ENCODE results near the gene RXYLT1. TPM values are rescaled to one million over a fixed set of nuclear protein-coding genes. Genes with fewer than 3 reads are reported as not detected.

Gene RXYLT1
- total and polyA plus RNA-seq, 4 experiments from 2014 or later = 13.2 to 15.1 (median 14.8) TPM

- CTCF ChIA-PET (ENCODE audit: partially characterized antibody) = interaction anchor here (0.8 to 1.9 kb wide), 8 partner anchors 10 to 970 kb away, joined by 3 to 9 read pairs (median 3); no protein-coding TSS in a partner anchor
- H3K4me1 Mint-ChIP-seq = peaks cover 0 to 6% (median 3%) of the 10 kb centered on the region in 4 donors
- H3K36me3 Mint-ChIP-seq = no peaks in the 10 kb centered on the region
- POLR2A ChIA-PET (ENCODE audit: partially characterized antibody) = no interaction called here
- no peak overlapping the region for H3K4me3 Mint-ChIP-seq
- H3K27me3 ChIP-seq (ENCODE audit: insufficient read depth, low read length) = no peaks in the 10 kb centered on the region
- intact Hi-C loops (cut with micrococcal nuclease) = loop anchor here (1.0 kb wide), 1 partner anchor 430 kb away; no protein-coding TSS in a partner anchor
- H3K9me3 Mint-ChIP-seq = peaks cover 0 to 6% (median 2%) of the 10 kb centered on the region in 8 donors
- no peaks in the 10 kb centered on the region for H3K9me3 ChIP-seq (ENCODE audit: control insufficient read depth in 1 of 2, low read length in 2 of 2)
- H3K36me3 ChIP-seq (ENCODE audit: insufficient read depth, low read length) = no peaks in the 10 kb centered on the region
- peaks cover 9 to 17% of the 10 kb centered on the region in 2 donors for H3K27me3 Mint-ChIP-seq
- no peak overlapping the region for H3K4me3 ChIP-seq (ENCODE audit: low read length in 2 of 2)
- DNase-seq = peak in 1 of 5 donors; percentile 8
- no peaks in the 10 kb centered on the region for H3K4me1 ChIP-seq (ENCODE audit: insufficient read depth, low read length)
- H3K27ac Mint-ChIP-seq = no peak overlapping the region
- no peak overlapping the region for H3K27ac ChIP-seq (ENCODE audit: low read depth, low read length)
These were observed 46.4 kb downstream of the RXYLT1 start for GRCh38 chr12:63826006-63826585.

- DNase-seq = no peak
- intact Hi-C loops (cut with micrococcal nuclease) = no loop called here
- peaks cover 8 to 10% of the 10 kb centered on the region in 2 donors for H3K27me3 Mint-ChIP-seq
- ChIA-PET POLR2A (ENCODE audit: partially characterized antibody) (no interaction called here), CTCF (ENCODE audit: partially characterized antibody) (interaction anchor here (1.0 kb wide), 1 partner anchor 15 kb away, joined by 3 read pairs; no protein-coding TSS in a partner anchor)
- H3K4me1 ChIP-seq (ENCODE audit: insufficient read depth, low read length) = no peaks in the 10 kb centered on the region
- no peaks in the 10 kb centered on the region for H3K9me3 ChIP-seq (ENCODE audit: control insufficient read depth in 1 of 2, low read length in 2 of 2)
- H3K4me3 ChIP-seq (ENCODE audit: low read length in 2 of 2) = no peak overlapping the region
- peaks cover 0 to 6% (median 2%) of the 10 kb centered on the region in 8 donors for H3K9me3 Mint-ChIP-seq
- H3K27me3 ChIP-seq (ENCODE audit: insufficient read depth, low read length) = no peaks in the 10 kb centered on the region
- H3K4me3 Mint-ChIP-seq = no peak overlapping the region
- H3K27ac ChIP-seq (ENCODE audit: low read depth, low read length) = no peak overlapping the region
- H3K36me3 Mint-ChIP-seq = no peaks in the 10 kb centered on the region
- no peaks in the 10 kb centered on the region for H3K36me3 ChIP-seq (ENCODE audit: insufficient read depth, low read length)
- H3K4me1 Mint-ChIP-seq = no peaks in the 10 kb centered on the region
- peak overlapping the region in 2 of 7 donors; percentile 30 to 53 for H3K27ac Mint-ChIP-seq
These were observed 49.2 kb downstream of the RXYLT1 start for GRCh38 chr12:63828867-63829266.

- Mint-ChIP-seq H3K9me3 (no peaks in the 10 kb centered on the region), H3K27me3 (peaks cover 7 to 8% of the 10 kb centered on the region in 2 donors), H3K27ac (no peak overlapping the region), H3K4me1 (no peaks in the 10 kb centered on the region), H3K4me3 (no peak overlapping the region), H3K36me3 (no peaks in the 10 kb centered on the region)
- Histone ChIP-seq H3K9me3 (ENCODE audit: control insufficient read depth in 1 of 2, low read length in 2 of 2) (no peaks in the 10 kb centered on the region), H3K36me3 (ENCODE audit: insufficient read depth, low read length) (no peaks in the 10 kb centered on the region), H3K27ac (ENCODE audit: low read depth, low read length) (no peak overlapping the region), H3K4me1 (ENCODE audit: insufficient read depth, low read length) (no peaks in the 10 kb centered on the region), H3K27me3 (ENCODE audit: insufficient read depth, low read length) (no peaks in the 10 kb centered on the region), H3K4me3 (ENCODE audit: low read length in 2 of 2) (no peak overlapping the region)
- ChIA-PET POLR2A (ENCODE audit: partially characterized antibody) (interaction anchor here (0.6 kb wide), 1 partner anchor 1343 kb away, joined by 3 read pairs; no protein-coding TSS in a partner anchor), CTCF (ENCODE audit: partially characterized antibody) (no interaction called here)
- intact Hi-C loops (cut with micrococcal nuclease) = no loop called here
- no peak for DNase-seq
These were observed 56.3 kb downstream of the RXYLT1 start for GRCh38 chr12:63836046-63836445.

- Histone ChIP-seq H3K9me3 (ENCODE audit: control insufficient read depth in 1 of 2, low read length in 2 of 2) (no peaks in the 10 kb centered on the region), H3K27me3 (ENCODE audit: insufficient read depth, low read length) (no peaks in the 10 kb centered on the region), H3K4me1 (ENCODE audit: insufficient read depth, low read length) (no peaks in the 10 kb centered on the region), H3K36me3 (ENCODE audit: insufficient read depth, low read length) (no peaks in the 10 kb centered on the region), H3K27ac (ENCODE audit: low read depth, low read length) (no peak overlapping the region), H3K4me3 (ENCODE audit: low read length in 2 of 2) (no peak overlapping the region)
- H3K36me3 Mint-ChIP-seq = no peaks in the 10 kb centered on the region
- ChIA-PET POLR2A (ENCODE audit: partially characterized antibody) (no interaction called here), CTCF (ENCODE audit: partially characterized antibody) (interaction anchor here (1.1 to 1.2 kb wide), 2 partner anchors 13 to 413 kb away, joined by 3 read pairs; no protein-coding TSS in a partner anchor)
- intact Hi-C loops (cut with micrococcal nuclease) = no loop called here
- no peak for DNase-seq
- no peaks in the 10 kb centered on the region for H3K9me3 Mint-ChIP-seq
- H3K27ac Mint-ChIP-seq = no peak overlapping the region
- H3K4me3 Mint-ChIP-seq = no peak overlapping the region
- no peaks in the 10 kb centered on the region for H3K4me1 Mint-ChIP-seq
- peaks cover 6% of the 10 kb centered on the region in 2 donors for H3K27me3 Mint-ChIP-seq
These were observed 57.2 kb downstream of the RXYLT1 start for GRCh38 chr12:63836936-63837335.

DNA sequence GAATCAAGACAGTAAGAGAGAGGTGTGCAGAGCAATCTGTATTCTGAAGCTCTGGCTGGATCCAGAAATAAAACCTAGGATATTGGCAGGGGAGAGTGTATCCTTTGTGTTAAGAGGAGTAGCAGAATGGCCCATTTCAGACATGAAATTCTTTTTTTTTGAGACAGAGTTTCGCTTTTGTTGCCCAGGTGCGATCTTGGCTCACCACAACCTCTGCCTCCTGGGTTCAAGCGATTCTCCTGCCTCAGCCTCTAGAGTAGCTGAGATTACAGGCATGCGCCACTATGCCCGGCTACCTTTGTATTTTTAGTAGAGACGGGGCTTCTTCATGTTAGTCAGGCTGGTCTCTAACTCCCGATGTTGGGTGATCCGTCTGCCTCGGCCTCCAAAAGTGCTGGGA is 58.7 kb downstream of the RXYLT1 start:
- Histone ChIP-seq H3K4me3 (ENCODE audit: low read length in 2 of 2) (no peak overlapping the region), H3K27ac (ENCODE audit: low read depth, low read length) (no peak overlapping the region), H3K9me3 (ENCODE audit: control insufficient read depth in 1 of 2, low read length in 2 of 2) (no peaks in the 10 kb centered on the region), H3K4me1 (ENCODE audit: insufficient read depth, low read length) (peaks cover 3% of the 10 kb centered on the region), H3K36me3 (ENCODE audit: insufficient read depth, low read length) (no peaks in the 10 kb centered on the region), H3K27me3 (ENCODE audit: insufficient read depth, low read length) (no peaks in the 10 kb centered on the region)
- peaks cover 6 to 9% of the 10 kb centered on the region in 2 donors for H3K27me3 Mint-ChIP-seq
- H3K4me3 Mint-ChIP-seq = no peak overlapping the region
- CTCF ChIA-PET (ENCODE audit: partially characterized antibody) = interaction anchor here (1.9 kb wide), 1 partner anchor 419 kb away, joined by 12 read pairs; no protein-coding TSS in a partner anchor
- POLR2A ChIA-PET (ENCODE audit: partially characterized antibody) = no interaction called here
- peaks cover 3 to 5% (median 4%) of the 10 kb centered on the region in 4 donors for H3K4me1 Mint-ChIP-seq
- no peak overlapping the region for H3K27ac Mint-ChIP-seq
- no peaks in the 10 kb centered on the region for H3K9me3 Mint-ChIP-seq
- DNase-seq = no peak
- H3K36me3 Mint-ChIP-seq = no peaks in the 10 kb centered on the region
- intact Hi-C loops (cut with micrococcal nuclease) = no loop called here

DNA sequence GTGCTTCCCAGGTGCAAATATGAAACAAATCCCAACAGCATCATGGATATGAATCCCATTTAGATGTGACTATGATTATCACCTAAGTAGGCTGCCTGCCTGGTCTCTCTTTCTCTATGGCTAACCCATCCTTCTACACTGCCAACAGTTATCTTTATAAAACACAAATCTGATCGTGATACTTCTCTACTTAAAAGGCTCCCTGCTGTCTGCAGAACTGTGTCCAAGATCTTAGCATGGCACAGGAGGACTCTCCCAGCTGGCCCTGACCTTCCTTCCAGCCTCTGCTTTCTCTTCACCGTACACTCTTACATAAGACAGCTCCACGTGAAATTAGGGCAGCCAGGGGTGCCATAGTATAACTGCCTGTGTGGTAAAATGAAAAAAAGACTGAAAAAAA is 61.3 kb downstream of the RXYLT1 start:
- H3K36me3 Mint-ChIP-seq = no peaks in the 10 kb centered on the region
- Histone ChIP-seq H3K9me3 (ENCODE audit: control insufficient read depth in 1 of 2, low read length in 2 of 2) (no peaks in the 10 kb centered on the region), H3K36me3 (ENCODE audit: insufficient read depth, low read length) (no peaks in the 10 kb centered on the region), H3K27me3 (ENCODE audit: insufficient read depth, low read length) (no peaks in the 10 kb centered on the region), H3K27ac (ENCODE audit: low read depth, low read length) (no peak overlapping the region), H3K4me1 (ENCODE audit: insufficient read depth, low read length) (peaks cover 15% of the 10 kb centered on the region), H3K4me3 (ENCODE audit: low read length in 2 of 2) (no peak overlapping the region)
- CTCF ChIA-PET (ENCODE audit: partially characterized antibody) = interaction anchor here (0.8 kb wide), 1 partner anchor 415 kb away, joined by 3 read pairs; no protein-coding TSS in a partner anchor
- peak overlapping the region in 1 of 7 donors; percentile 74 for H3K27ac Mint-ChIP-seq
- peaks cover 7 to 13% (median 10%) of the 10 kb centered on the region in 4 donors for H3K4me1 Mint-ChIP-seq
- H3K4me3 Mint-ChIP-seq = no peak overlapping the region
- H3K27me3 Mint-ChIP-seq = peaks cover 14 to 19% of the 10 kb centered on the region in 2 donors
- intact Hi-C loops (cut with micrococcal nuclease) = no loop called here
- no peaks in the 10 kb centered on the region for H3K9me3 Mint-ChIP-seq
- POLR2A ChIA-PET (ENCODE audit: partially characterized antibody) = no interaction called here
- DNase-seq = no peak

DNA sequence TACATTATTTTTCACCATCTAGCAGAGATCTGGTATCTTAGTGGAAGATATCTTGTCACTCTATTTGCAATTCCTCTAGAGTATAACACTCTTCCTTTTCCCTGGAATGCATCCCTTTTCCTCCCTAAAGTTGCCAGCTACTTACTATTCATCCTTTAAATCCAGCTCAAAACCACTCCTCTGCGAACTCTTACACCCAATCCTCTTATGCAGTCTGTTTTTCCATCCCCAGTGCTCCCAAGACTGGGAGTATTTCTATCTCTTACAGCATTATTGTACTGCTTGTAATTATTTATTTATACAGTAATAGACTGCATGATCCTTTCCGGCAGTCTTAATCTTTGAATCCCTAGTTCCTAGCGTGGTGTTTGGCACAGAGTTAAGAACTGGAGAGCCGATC is 61.9 kb downstream of the RXYLT1 start:
- Histone ChIP-seq H3K27ac (ENCODE audit: low read depth, low read length) (no peak overlapping the region), H3K27me3 (ENCODE audit: insufficient read depth, low read length) (no peaks in the 10 kb centered on the region), H3K36me3 (ENCODE audit: insufficient read depth, low read length) (no peaks in the 10 kb centered on the region), H3K4me1 (ENCODE audit: insufficient read depth, low read length) (peaks cover 15% of the 10 kb centered on the region), H3K4me3 (ENCODE audit: low read length in 2 of 2) (no peak overlapping the region), H3K9me3 (ENCODE audit: control insufficient read depth in 1 of 2, low read length in 2 of 2) (no peaks in the 10 kb centered on the region)
- H3K36me3 Mint-ChIP-seq = no peaks in the 10 kb centered on the region
- intact Hi-C loops (cut with micrococcal nuclease) = no loop called here
- H3K27me3 Mint-ChIP-seq = peaks cover 13 to 24% of the 10 kb centered on the region in 2 donors
- CTCF ChIA-PET (ENCODE audit: partially characterized antibody) = interaction anchor here (0.8 kb wide), 1 partner anchor 415 kb away, joined by 3 read pairs; no protein-coding TSS in a partner anchor
- POLR2A ChIA-PET (ENCODE audit: partially characterized antibody) = interaction anchor here (0.6 kb wide), 1 partner anchor 11 kb away, joined by 4 read pairs; no protein-coding TSS in a partner anchor
- no peak overlapping the region for H3K27ac Mint-ChIP-seq
- peaks cover 7 to 13% (median 10%) of the 10 kb centered on the region in 4 donors for H3K4me1 Mint-ChIP-seq
- H3K4me3 Mint-ChIP-seq = peak overlapping the region in 3 of 8 donors; percentile 4 to 45 (median 38)
- no peaks in the 10 kb centered on the region for H3K9me3 Mint-ChIP-seq
- no peak for DNase-seq

Data from CD4-positive, alpha-beta memory T cell (primary cell).